Neural cell (in vitro differentiated cells): ENCODE results near the gene HDAC11.

Experiments
- CTCF ChIP-seq: fragments of 450-650 bp; IDR thresholded peaks from 2 replicates; pipeline ENCODE4 v1.5.1; 2014; ENCODE audit warnings: antibody characterized with exemption, mild to moderate bottlenecking, moderate library complexity; ENCODE audit not compliant: poor library complexity, severe bottlenecking
- EP300 ChIP-seq: fragments of 450-650 bp; conservative IDR thresholded peaks from 2 replicates; pipeline ENCODE4 v1.6.1; 2014; ENCODE audit warnings: antibody characterized with exemption, mild to moderate bottlenecking, moderate library complexity; ENCODE audit not compliant: poor library complexity, severe bottlenecking
- EZH2 ChIP-seq: fragments of 200-600, 300-800 bp; shearing (Covaris generic), sonication (generic); IDR thresholded peaks from 2 replicates; pipeline ENCODE4 v1.6.1; 2014; ENCODE audit warnings: antibody characterized with exemption, low read length, borderline replicate concordance, mild to moderate bottlenecking; ENCODE audit not compliant: insufficient read depth, poor library complexity, severe bottlenecking
- MXI1 ChIP-seq: fragments of 450-650 bp; conservative IDR thresholded peaks from 2 replicates; pipeline ENCODE4 v1.6.1; 2014; ENCODE audit warnings: antibody characterized with exemption, mild to moderate bottlenecking; ENCODE audit not compliant: poor library complexity, severe bottlenecking
- POLR2AphosphoS5 ChIP-seq: IDR thresholded peaks from 2 replicates; pipeline ENCODE4 v1.6.1; 2012
- RAD21 ChIP-seq: fragments of 450-650 bp; conservative IDR thresholded peaks from 2 replicates; pipeline ENCODE4 v1.6.1; 2014; ENCODE audit warnings: antibody characterized with exemption, mild to moderate bottlenecking, moderate library complexity
- TAF1 ChIP-seq: IDR thresholded peaks from 2 replicates; pipeline ENCODE4 v1.6.1; 2012; ENCODE audit warnings: low read depth

- TF ChIP-seq CTCF (no peak), RAD21 (no peak), EZH2 (no peak), TAF1 (no peak), POLR2AphosphoS5 (no peak), EP300 (no peak), MXI1 (no peak)
Observed at GRCh38 chr3:13462822-13463221, 17.3 kb upstream of the HDAC11 start.
